OCI-LY1 (cell line): ENCODE data around the gene TSC22D1.

Source experiments
- H2AFZ ChIP-seq: fragments of 200-600 bp; sonication (generic), shearing (Covaris generic); 2 replicates; pipeline ENCODE4 v1.6.0; 2014; ENCODE audit warnings: antibody characterized with exemption, mild to moderate bottlenecking, low read length
- H3F3A ChIP-seq: fragments of 200-600 bp; sonication (generic), shearing (Covaris generic); 2 replicates; pipeline ENCODE4 v1.6.0; 2014; ENCODE audit warnings: mild to moderate bottlenecking, antibody characterized with exemption, low read length, moderate library complexity; ENCODE audit not compliant: insufficient read depth
- H3K27ac ChIP-seq: fragments of 200-600 bp; sonication (generic); 2 replicates; pipeline ENCODE4 v1.5.1; 2014; ENCODE audit warnings: low read length, mixed run types, mild to moderate bottlenecking, low read depth; ENCODE audit not compliant: poor library complexity, severe bottlenecking
- H3K27me3 ChIP-seq: fragments of 200-600 bp; sonication (generic); 2 replicates; pipeline ENCODE4 v1.6.0; 2014; ENCODE audit warnings: antibody characterized with exemption, mild to moderate bottlenecking, low read length, moderate library complexity; ENCODE audit not compliant: insufficient read depth
- H3K36me3 ChIP-seq: fragments of 200-600 bp; sonication (generic); 2 replicates; pipeline ENCODE4 v1.6.1; 2014; ENCODE audit warnings: mild to moderate bottlenecking, antibody characterized with exemption, low read length, moderate library complexity, mixed read lengths; ENCODE audit not compliant: insufficient read depth
- H3K4me1 ChIP-seq: fragments of 200-600 bp; sonication (generic); 2 replicates; pipeline ENCODE4 v1.5.1; 2014; ENCODE audit warnings: mild to moderate bottlenecking, low read length, moderate library complexity; ENCODE audit not compliant: insufficient read depth, severe bottlenecking
- H3K4me2 ChIP-seq: fragments of 200-600 bp; sonication (generic), shearing (Covaris generic); 2 replicates; pipeline ENCODE4 v1.6.1; 2014; ENCODE audit warnings: low read length
- H3K4me3 ChIP-seq: fragments of 200-600 bp; sonication (generic); 2 replicates; pipeline ENCODE4 v1.5.1; 2014; ENCODE audit warnings: low read length, low read depth, mild to moderate bottlenecking, mixed read lengths; ENCODE audit not compliant: poor library complexity, severe bottlenecking
- H3K79me2 ChIP-seq: fragments of 200-600 bp; shearing (Covaris generic); 2 replicates; pipeline ENCODE4 v1.6.1; 2016; ENCODE audit warnings: mixed run types, low read length, mixed read lengths; ENCODE audit not compliant: insufficient read depth
- H3K9ac ChIP-seq: fragments of 200-600 bp; sonication (generic), shearing (Covaris generic); 2 replicates; pipeline ENCODE4 v1.6.1; 2014; ENCODE audit warnings: mild to moderate bottlenecking, low read length, mixed read lengths
- H3K9me2 ChIP-seq: fragments of 200-600 bp; sonication (generic), shearing (Covaris generic); 2 replicates; pipeline ENCODE4 v1.6.1; 2014; ENCODE audit warnings: low read depth, mild to moderate bottlenecking, low read length, mixed read lengths
- H3K9me3 ChIP-seq: fragments of 200-600 bp; shearing (Covaris generic); 2 replicates; pipeline ENCODE4 v1.6.1; 2014; ENCODE audit warnings: low read length, mixed read lengths
- H4K20me1 ChIP-seq: fragments of 200-600 bp; sonication (generic), shearing (Covaris generic); 2 replicates; pipeline ENCODE4 v1.6.0; 2016; ENCODE audit warnings: mild to moderate bottlenecking, low read length; ENCODE audit not compliant: insufficient read depth
- CTCF ChIP-seq: fragments of 200-600 bp; sonication (generic), shearing (Covaris generic); IDR thresholded peaks from 2 replicates; pipeline ENCODE4 v1.5.1; 2017; ENCODE audit warnings: mild to moderate bottlenecking, antibody characterized with exemption, low read length, moderate library complexity, mixed read lengths
- EZH2 ChIP-seq: fragments of 200-600 bp; sonication (generic), shearing (Covaris generic); IDR thresholded peaks from 2 replicates; pipeline ENCODE4 v1.8.0; 2017; ENCODE audit warnings: borderline replicate concordance, mixed run types, mild to moderate bottlenecking, antibody characterized with exemption, low read length, moderate library complexity, mixed read lengths

The TSC22D1 gene

GRCh38 chr13:44415815-44416214 is 160.3 kb downstream of the TSC22D1 start:
- Histone ChIP-seq H3K79me2 (no peaks in the 10 kb centered on the region), H3F3A (no peaks in the 10 kb centered on the region), H3K36me3 (no peaks in the 10 kb centered on the region), H3K4me1 (no peaks in the 10 kb centered on the region), H3K27ac (no peak overlapping the region), H3K9ac (no peak overlapping the region), H2AFZ (no peak overlapping the region), H4K20me1 (no peaks in the 10 kb centered on the region), H3K9me3 (no peaks in the 10 kb centered on the region), H3K4me3 (no peak overlapping the region), H3K9me2 (no peaks in the 10 kb centered on the region), H3K27me3 (no peaks in the 10 kb centered on the region), H3K4me2 (no peak overlapping the region)
- TF ChIP-seq CTCF (no peak), EZH2 (no peak)

DNA sequence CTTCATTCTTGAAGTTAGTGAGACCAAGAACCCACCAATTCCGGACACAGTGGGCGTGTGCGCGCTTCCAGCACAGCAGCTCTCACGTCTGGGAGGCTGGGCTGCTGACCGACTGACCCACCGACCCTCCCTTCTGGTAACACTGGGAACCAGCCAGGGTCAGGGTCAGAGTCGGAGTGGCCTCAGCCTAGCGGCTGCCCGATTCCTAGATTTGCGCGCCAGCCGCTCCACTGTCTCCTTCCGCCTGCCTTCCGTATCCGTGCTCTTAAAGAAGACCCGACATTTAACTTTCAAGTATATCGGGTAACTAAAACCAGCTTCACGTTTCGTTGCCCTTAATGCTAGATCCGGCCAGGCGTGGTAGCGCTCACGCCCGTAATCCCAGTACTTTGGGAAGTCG is 161.4 kb downstream of the TSC22D1 start:
- no peaks in the 10 kb centered on the region for H3K36me3 ChIP-seq
- H3F3A ChIP-seq: no peaks in the 10 kb centered on the region
- H3K4me1 ChIP-seq: no peaks in the 10 kb centered on the region
- no peaks in the 10 kb centered on the region for H3K9me3 ChIP-seq
- no peak overlapping the region for H2AFZ ChIP-seq
- no peaks in the 10 kb centered on the region for H3K27me3 ChIP-seq
- H3K9ac ChIP-seq: no peak overlapping the region
- H4K20me1 ChIP-seq: no peaks in the 10 kb centered on the region
- H3K27ac ChIP-seq: no peak overlapping the region
- no peak overlapping the region for H3K4me2 ChIP-seq
- no peak overlapping the region for H3K4me3 ChIP-seq
- no peak for TF ChIP-seq CTCF
- TF ChIP-seq EZH2: no peak
- H3K79me2 ChIP-seq: no peaks in the 10 kb centered on the region
- no peaks in the 10 kb centered on the region for H3K9me2 ChIP-seq

DNA sequence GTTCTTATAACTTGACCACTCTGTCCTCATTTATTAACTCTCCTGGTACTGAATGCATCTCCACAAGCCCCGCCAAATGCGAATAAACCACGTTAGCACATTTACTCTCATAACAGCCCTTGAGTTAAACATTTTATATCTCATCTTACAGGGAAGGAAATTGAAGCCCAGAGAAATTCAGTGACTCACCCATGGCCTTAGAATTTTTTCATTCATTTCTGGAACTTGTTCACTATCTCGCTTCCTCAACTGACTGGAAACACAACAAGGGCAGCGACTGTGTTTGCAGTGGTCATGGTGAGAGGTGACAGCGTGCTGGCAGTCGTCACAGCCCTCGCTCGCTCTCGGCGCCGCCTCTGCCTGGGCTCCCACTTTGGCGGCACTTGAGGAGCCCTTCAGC is 163.0 kb downstream of the TSC22D1 start:
- TF ChIP-seq EZH2 (no peak), CTCF (no peak)
- no peaks in the 10 kb centered on the region for H3K79me2 ChIP-seq
- H3K36me3 ChIP-seq: no peaks in the 10 kb centered on the region
- no peak overlapping the region for H3K4me3 ChIP-seq
- H3K9me3 ChIP-seq: no peaks in the 10 kb centered on the region
- no peak overlapping the region for H3K9ac ChIP-seq
- no peaks in the 10 kb centered on the region for H3F3A ChIP-seq
- H2AFZ ChIP-seq: no peak overlapping the region
- no peaks in the 10 kb centered on the region for H3K9me2 ChIP-seq
- H3K4me1 ChIP-seq: no peaks in the 10 kb centered on the region
- no peak overlapping the region for H3K4me2 ChIP-seq
- no peak overlapping the region for H3K27ac ChIP-seq
- H4K20me1 ChIP-seq: no peaks in the 10 kb centered on the region
- no peaks in the 10 kb centered on the region for H3K27me3 ChIP-seq
